ENCODE results near the gene TMEM69.
"Not testable (repeated sequence)": the region's sequence is repeated elsewhere in the genome, so short reads cannot be mapped to it uniquely, and the experiment has no call there.

The TMEM69 gene

GRCh38 chr1:45687754-45688740 lies at the start of gene TMEM69:
Gene TMEM69, plus strand, starts transcription at chr1:45688181. Its CDS starts 2,888 bp downstream, at chr1:45691069.
- peak; percentile 53 to 57 for DNase-seq (ENCODE audit: low read depth in 2 of 2)

GRCh38 chr1:45640293-45640692 lies 47.7 kb upstream of the TMEM69 start:
- DNase-seq (ENCODE audit: low read depth in 2 of 2), result no peak

- DNase-seq (ENCODE audit: low read depth in 2 of 2), result no peak
Measured at GRCh38 chr1:45643321-45643720, 44.7 kb upstream of the TMEM69 start.

GRCh38 chr1:45643978-45644377 lies 44.0 kb upstream of the TMEM69 start:
- DNase-seq (ENCODE audit: low read depth in 2 of 2), result no peak

GRCh38 chr1:45644661-45645060 lies 43.3 kb upstream of the TMEM69 start:
- DNase-seq (ENCODE audit: low read depth in 2 of 2), result no peak

- DNase-seq (ENCODE audit: low read depth in 2 of 2), result no peak
Measured at GRCh38 chr1:45647248-45648021, 40.5 kb upstream of the TMEM69 start.

GRCh38 chr1:45654540-45655280 lies 33.3 kb upstream of the TMEM69 start:
- no peak for DNase-seq (ENCODE audit: low read depth in 2 of 2)

GRCh38 chr1:45656573-45657226 lies 31.3 kb upstream of the TMEM69 start:
- DNase-seq (ENCODE audit: low read depth in 2 of 2), result no peak

GRCh38 chr1:45658171-45658570 lies 29.8 kb upstream of the TMEM69 start:
- DNase-seq (ENCODE audit: low read depth in 2 of 2), result no peak

- DNase-seq (ENCODE audit: low read depth in 2 of 2), result no peak
Measured at GRCh38 chr1:45659222-45659621, 28.8 kb upstream of the TMEM69 start.

GRCh38 chr1:45660336-45660735 lies 27.6 kb upstream of the TMEM69 start:
- no peak for DNase-seq (ENCODE audit: low read depth in 2 of 2)

GRCh38 chr1:45666836-45667235 lies 21.1 kb upstream of the TMEM69 start:
- no peak for DNase-seq (ENCODE audit: low read depth in 2 of 2)

GRCh38 chr1:45667321-45668111 lies 20.5 kb upstream of the TMEM69 start:
- DNase-seq (ENCODE audit: low read depth in 2 of 2), result no peak

GRCh38 chr1:45668526-45668925 lies 19.5 kb upstream of the TMEM69 start:
- DNase-seq (ENCODE audit: low read depth in 2 of 2), result no peak

- DNase-seq (ENCODE audit: low read depth in 2 of 2), result no peak
Measured at GRCh38 chr1:45669379-45669778, 18.6 kb upstream of the TMEM69 start.

- DNase-seq (ENCODE audit: low read depth in 2 of 2), result no peak
Measured at GRCh38 chr1:45669859-45670655, 17.9 kb upstream of the TMEM69 start.

- no peak for DNase-seq (ENCODE audit: low read depth in 2 of 2)
Measured at GRCh38 chr1:45673956-45674355, 14.0 kb upstream of the TMEM69 start.

GRCh38 chr1:45674478-45674877 lies 13.5 kb upstream of the TMEM69 start:
- DNase-seq (ENCODE audit: low read depth in 2 of 2), result no peak

GRCh38 chr1:45676553-45676952 lies 11.4 kb upstream of the TMEM69 start:
- not testable (repeated sequence) for DNase-seq (ENCODE audit: low read depth in 2 of 2)

- DNase-seq (ENCODE audit: low read depth in 2 of 2), result no peak
Measured at GRCh38 chr1:45677751-45678245, 10.2 kb upstream of the TMEM69 start.
